PC-3 (cell line): Measurements from ENCODE around the gene SEPTIN5.

Experiments
- CTCF ChIP-seq: fragments of 300-600 bp; sonication (generic); conservative IDR thresholded peaks from 2 replicates; pipeline ENCODE4 v1.5.1; 2017; ENCODE audit warnings: antibody characterized with exemption, low read depth, mild to moderate bottlenecking, low read length
- EZH2 ChIP-seq: fragments of 300-600 bp; sonication (generic); IDR thresholded peaks from one replicate; pipeline ENCODE4 v1.6.1; 2017; ENCODE audit warnings: antibody characterized with exemption, mild to moderate bottlenecking, low read length; ENCODE audit not compliant: unreplicated experiment

- TF ChIP-seq CTCF (no peak), EZH2 (no peak)
Observed at GRCh38 chr22:19764636-19765476, 50.6 kb downstream of the SEPTIN5 start.
